Fibroblast of pulmonary artery (primary cell): Measurements from ENCODE around the gene DPYSL5.

Experiments used
- DNase-seq: peaks from one replicate; pipeline ENCODE4 v3.0.0-alpha.2; 2010; ENCODE audit warnings: low read depth
- H3K4me3 ChIP-seq: replicated peaks from 2 replicates; pipeline ENCODE4 v1.5.1; 2011; ENCODE audit warnings: low read depth, mild to moderate bottlenecking, control low read depth, low read length, moderate library complexity
- TF ChIP-seq, protein P1 (sequence below): IDR thresholded peaks from 2 replicates; pipeline ENCODE4 v1.5.1; 2011; ENCODE audit warnings: mild to moderate bottlenecking, control low read depth, low read length, inconsistent platforms; ENCODE audit errors: missing control alignments

DPYSL5 gene

DNA sequence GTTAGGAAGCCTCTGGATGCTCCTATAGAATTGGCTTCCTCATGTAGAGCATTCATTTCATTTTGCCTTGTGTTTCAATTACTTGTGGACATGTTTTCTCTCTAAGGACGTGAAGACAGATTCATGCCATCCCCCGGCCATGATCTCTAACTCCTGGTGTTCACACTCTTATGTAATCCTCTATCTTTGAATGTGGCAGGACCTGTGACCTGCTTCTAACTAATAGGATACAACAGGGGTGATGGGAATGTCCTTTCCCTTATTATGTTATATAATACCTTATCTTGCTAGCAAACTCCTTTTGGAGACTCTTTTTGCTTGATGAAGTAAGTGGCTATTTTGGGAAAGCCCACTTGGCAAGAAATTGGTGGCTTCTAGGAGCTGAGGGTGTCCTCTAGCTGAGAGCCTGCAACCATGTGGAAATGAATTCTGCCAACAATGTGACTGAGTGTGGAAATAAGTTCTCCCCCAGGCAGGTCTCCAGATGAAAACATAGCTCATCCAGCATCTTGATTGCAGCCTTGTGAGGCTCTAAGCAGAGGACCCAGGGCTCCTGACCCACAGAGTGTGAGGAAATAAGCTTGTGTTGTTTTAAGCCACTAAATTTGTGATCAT is 13.8 kb downstream of the DPYSL5 start:
- H3K4me3 ChIP-seq, result no peak overlapping the region
- TF ChIP-seq, protein P1, sequence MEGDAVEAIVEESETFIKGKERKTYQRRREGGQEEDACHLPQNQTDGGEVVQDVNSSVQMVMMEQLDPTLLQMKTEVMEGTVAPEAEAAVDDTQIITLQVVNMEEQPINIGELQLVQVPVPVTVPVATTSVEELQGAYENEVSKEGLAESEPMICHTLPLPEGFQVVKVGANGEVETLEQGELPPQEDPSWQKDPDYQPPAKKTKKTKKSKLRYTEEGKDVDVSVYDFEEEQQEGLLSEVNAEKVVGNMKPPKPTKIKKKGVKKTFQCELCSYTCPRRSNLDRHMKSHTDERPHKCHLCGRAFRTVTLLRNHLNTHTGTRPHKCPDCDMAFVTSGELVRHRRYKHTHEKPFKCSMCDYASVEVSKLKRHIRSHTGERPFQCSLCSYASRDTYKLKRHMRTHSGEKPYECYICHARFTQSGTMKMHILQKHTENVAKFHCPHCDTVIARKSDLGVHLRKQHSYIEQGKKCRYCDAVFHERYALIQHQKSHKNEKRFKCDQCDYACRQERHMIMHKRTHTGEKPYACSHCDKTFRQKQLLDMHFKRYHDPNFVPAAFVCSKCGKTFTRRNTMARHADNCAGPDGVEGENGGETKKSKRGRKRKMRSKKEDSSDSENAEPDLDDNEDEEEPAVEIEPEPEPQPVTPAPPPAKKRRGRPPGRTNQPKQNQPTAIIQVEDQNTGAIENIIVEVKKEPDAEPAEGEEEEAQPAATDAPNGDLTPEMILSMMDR, result no peak
- no peak for DNase-seq

GRCh38 chr2:26864226-26864625 is 16.3 kb downstream of the DPYSL5 start:
- DNase-seq, result no peak
- no peak overlapping the region for H3K4me3 ChIP-seq
- TF ChIP-seq, protein P1, result no peak

DNA sequence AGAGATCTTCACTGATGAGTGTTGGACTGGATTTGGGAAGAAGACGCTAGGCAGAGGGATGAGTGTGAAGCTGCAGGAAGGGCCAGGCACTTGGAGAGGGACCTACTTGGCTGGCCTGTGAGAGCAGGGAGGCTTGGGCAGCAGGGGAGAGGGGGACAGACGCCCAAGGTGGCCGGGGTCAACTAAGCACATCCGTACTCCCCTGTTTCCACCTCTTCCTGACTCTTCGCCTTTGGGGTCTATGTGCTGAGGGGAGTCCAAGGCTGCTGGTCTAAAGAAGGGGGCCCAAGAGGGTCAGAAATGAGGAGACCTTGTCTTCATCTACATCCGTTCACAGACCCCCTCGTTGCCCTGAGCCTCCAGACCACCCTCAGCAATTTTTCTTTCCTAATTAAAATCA is 16.7 kb downstream of the DPYSL5 start:
- TF ChIP-seq, protein P1, result no peak
- DNase-seq, result no peak

GRCh38 chr2:26870585-26871095 is 22.7 kb downstream of the DPYSL5 start:
- TF ChIP-seq, protein P1, result no peak
- DNase-seq, result no peak
- no peak overlapping the region for H3K4me3 ChIP-seq

More for the DNA sequence above, 16.7 kb downstream of the DPYSL5 start:
- no peak overlapping the region for H3K4me3 ChIP-seq

- TF ChIP-seq, protein P1, result no peak
- DNase-seq, result no peak
- H3K4me3 ChIP-seq, result no peak overlapping the region
Observed at GRCh38 chr2:26873286-26873983, 25.5 kb downstream of the DPYSL5 start.

- no peak overlapping the region for H3K4me3 ChIP-seq
- no peak for DNase-seq
- TF ChIP-seq, protein P1, result no peak
Observed at GRCh38 chr2:26874514-26874913, 26.6 kb downstream of the DPYSL5 start.
